RKO (cell line): ENCODE data around the gene RGP1.

Experiments used
- DNase-seq: peaks from one replicate; pipeline ENCODE4 v3.0.0-alpha.2; 2016; ENCODE audit warnings: low spot score

The RGP1 gene

DNA sequence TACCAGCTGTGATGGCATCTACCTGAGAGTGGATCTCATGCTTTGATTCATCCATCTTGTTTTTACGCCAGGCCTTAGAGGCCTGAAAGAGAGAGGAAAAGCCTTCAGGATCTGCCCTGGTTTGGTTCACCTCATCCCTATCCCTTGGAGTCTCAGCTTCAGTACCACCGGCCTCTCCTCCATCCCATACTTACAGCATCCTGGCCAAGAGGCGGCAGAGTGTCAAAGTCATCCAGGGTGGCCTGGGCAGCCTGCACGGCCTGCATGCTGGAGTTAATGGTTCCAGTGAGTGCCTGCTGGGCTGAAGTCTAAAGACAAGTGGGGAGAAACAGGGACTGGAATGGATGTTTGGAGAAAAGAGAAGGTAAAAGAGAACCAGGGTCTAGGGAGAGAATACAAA lies 29.5 kb upstream of the RGP1 start:
- no peak for DNase-seq

DNA sequence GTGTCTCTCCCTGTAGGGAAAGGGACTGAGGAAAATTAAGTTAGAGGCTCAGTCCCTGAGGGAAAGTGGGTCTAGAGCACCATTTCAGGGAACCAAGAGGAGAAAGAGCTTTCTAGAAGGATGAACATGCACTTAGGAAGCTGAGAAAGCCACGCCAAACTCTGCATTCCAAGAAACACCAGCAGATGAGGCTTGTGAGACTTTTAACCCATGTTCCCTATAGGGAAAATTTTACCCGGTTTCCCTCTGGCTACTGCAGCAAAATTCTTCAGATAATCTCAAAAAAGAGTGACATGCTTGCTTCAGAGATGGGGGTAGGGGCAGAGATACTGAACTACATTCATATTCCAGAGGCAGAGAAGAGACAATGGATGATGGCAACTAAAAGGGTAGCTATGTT lies 25.7 kb upstream of the RGP1 start:
- DNase-seq, result no peak

DNA sequence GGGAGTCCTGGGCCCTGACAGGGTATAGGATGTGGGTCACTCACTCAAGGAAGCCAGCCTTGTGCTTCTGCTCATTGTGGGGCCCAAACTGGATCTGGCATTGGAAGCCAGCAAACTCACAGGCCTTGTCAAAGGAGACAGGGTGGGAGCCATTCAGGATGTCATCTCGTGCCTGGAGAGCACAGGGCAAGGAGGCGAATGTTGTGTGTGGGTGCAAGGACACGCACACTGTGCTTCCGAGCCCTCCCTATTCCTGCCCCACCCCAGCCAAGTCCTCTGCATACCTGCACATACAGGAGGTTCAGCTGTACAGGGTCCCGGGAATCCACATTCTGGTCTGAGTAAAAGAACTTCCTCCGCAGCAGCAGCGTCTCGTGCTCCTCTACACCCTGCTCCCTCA lies 25.2 kb upstream of the RGP1 start:
- no peak for DNase-seq

DNA sequence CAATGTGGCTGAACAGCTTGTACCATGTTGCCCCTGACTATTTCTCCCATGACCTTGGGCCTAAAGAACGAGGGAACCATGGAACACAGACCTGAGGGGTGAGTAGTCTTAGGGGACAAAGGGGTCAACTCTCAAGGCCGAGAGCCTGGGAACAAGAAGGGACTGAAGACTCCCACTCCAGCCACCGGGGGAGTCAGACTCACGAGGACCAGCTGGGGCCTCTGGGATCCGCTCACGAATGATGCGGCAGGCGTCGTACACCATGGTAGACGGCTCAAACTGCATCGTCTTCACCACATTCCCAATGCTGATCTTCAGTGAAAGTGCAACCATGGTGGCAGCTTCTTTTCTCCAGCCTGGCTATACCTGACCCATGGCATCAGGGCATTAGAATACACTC lies 23.7 kb upstream of the RGP1 start:
- DNase-seq, result no peak

DNA sequence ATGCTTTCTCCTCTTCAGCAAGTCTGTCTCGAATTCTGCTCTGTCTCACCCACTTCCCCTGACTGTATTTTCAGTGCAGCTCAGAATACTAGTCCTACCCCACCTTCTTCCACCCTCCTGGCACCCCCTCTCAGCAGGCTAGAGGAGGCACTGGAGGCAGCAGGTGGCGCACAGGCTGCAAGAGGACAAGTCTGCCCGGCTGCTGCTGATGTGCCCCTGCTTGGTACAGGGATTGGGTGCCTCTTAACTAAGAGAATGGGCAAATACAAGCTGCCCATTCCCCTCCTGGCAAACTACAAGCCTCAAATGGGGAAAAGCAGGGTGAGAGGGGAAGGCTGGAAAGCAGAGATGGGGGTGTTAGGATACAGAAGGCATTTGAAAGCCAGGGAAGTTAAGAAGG lies 22.2 kb upstream of the RGP1 start:
- DNase-seq, result no peak

DNA sequence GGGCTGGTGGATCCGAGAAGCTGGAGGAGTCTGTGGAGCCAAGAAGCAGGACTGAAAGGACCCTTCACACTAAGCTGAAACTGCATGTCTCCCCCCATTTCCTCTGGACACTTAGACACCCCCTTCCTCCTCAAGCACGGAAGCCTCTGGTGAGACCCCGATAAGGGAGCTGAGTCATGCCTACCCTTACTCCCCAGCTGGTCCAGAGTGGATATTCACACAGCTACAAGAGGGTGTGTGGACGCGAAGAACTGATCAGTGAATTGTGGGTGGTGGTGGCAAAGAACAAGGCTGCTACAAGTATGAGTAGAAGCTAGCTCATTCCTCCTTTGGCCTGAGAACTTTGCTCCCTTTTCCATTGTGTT lies 21.4 kb upstream of the RGP1 start:
- DNase-seq, result no peak

DNA sequence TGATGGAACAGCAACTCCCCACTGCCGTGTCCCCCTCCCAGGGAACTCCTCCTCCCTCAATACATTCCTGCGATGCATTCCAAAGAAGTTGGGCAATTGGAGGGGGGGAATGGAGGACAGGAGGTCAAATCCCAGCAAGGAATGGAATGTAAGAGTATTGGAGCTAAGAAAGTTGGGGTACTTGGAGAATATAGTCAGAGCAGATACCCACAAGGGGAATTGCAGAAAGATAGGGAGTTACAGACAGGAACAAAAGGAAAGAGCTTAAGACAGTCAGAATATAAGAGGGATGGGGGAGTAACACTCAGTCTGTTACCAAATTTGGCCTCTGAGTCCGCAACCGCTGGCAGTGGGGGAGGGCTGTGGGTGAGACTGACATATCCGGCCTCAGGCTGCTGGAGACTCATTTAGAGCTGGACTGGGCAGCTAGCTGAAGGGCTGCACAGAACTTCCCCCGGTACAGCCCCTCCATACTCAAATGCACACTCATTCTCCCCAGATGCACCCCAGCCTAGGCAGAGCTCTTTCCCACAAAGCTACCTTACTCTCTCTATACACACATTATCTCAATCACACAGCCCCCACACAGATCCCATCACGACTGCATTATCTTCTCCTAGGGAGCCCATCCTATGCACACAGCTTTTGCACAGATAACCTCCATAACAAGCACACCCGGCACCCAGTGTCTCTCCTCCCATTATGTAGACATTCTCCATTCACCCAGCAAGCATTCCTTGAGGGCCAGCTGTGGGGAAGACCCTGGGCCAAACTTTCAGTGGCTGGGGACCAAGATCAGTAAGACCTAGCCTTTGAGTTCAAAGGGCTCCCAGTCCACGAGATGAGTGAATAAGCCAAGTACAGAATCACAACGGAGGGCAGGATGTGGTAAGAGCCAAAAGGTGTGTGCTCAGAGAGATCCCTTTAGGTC lies 20.8 kb upstream of the RGP1 start:
- DNase-seq, result peak; percentile 76

DNA sequence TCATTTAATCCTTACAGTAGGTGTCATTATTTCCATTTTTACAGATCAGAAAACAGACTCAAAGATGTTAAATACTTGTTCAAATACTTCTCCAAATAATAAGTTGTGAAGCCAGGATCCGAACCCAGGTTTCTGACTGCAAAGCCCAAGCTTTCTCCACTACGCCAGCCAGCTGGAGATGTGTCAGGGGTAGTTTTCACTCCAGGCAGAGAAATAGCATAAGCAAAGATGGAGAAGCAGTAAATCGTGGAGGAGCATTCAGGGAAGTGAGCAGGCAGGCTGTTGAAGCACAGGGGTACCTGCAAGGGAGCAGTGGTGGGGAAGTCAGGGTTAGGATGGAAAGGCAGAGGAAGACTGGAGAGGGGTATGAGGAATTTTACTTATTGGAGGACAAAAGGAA lies 20.0 kb upstream of the RGP1 start:
- DNase-seq, result no peak

DNA sequence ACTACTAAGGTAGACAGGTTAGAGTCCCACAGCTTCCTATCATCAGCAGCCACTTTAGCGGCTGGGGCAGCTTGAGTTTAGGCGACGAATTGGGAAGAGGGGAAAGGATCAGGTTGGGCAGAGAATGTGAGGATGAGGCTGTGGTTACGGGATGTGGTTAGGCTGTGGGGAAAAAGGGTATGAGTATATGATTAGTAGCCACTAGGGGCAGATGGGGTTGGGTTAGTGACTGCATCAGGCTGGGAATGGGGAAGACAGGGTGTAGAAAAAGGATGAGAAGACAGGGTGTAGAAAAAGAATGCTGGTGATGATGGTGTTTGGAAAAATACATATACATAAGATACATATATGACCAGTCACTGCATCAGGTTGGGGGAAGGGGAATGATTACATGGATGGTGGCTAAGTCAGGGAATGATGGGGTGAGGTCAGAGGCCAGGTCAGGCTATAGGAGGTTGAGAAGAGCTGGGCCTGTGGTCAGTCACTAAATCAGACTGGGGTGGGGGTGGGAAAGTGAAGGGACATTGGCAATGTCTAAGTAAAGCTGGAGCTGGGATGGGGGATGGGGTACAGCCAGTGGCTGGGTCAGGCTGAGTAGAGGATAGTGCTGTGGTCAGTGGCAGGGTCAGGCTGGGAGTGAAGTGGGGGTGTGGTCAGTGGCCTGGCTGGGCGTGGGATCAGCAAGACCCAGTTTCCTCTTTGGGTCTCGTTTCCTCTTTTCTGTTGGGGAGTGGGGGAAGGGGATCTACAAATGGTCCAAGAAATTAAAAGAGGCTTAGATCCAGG lies 19.2 kb upstream of the RGP1 start:
- peak; percentile 87 for DNase-seq

DNA sequence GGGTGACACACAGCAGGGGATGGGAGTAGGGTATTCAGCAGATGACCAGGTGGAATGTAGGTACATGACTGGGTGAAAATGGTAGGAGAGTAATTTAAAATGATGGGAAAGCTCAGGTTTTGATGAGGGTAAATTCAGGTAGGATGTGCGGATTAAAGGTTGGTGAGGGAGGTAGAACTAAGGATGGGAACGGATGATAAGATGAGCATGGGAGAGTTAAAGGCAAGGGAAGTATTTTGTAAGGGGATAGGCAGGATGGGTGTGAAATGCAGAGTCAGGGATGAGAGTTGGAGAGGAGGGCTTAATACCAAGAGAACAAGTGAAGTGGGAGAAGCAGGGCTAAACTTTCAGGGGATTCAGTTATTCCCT lies 18.6 kb upstream of the RGP1 start:
- no peak for DNase-seq

DNA sequence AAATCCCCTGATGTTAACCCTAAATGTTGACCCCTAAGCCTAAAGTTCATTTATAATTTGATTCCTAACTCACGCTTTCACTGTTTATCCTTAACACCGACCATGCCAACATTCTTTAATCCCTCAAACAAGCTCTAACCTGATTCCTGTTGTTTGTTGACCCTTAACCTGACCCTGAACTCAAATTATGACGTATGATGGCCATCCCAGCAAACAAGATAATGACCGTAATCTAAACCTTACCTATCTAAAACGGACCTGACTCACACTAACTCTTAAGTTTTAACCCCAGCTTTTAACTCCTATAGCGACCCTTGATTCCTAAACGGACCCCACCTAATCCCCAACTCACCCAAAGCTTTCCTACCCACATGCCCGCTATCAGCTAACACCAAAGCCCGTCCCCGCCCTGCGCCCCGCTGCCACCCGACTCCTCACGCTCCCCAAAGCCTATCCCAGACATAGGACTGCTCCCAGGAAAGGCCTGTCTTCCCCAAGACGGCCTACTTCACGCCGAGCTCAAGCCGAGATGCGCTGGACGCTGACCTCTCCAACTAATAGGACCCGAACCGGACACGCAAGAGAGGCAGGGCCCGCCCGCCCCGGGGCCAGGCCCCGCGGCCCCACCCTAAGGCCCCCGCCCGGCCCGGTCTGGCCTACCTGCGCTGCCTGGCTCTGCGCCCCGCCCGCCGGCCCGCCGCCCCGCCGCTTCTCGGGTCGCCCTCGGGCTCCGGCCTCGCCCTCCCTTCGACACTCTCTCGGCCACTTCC lies 17.5 kb upstream of the RGP1 start:
- DNase-seq, result no peak

DNA sequence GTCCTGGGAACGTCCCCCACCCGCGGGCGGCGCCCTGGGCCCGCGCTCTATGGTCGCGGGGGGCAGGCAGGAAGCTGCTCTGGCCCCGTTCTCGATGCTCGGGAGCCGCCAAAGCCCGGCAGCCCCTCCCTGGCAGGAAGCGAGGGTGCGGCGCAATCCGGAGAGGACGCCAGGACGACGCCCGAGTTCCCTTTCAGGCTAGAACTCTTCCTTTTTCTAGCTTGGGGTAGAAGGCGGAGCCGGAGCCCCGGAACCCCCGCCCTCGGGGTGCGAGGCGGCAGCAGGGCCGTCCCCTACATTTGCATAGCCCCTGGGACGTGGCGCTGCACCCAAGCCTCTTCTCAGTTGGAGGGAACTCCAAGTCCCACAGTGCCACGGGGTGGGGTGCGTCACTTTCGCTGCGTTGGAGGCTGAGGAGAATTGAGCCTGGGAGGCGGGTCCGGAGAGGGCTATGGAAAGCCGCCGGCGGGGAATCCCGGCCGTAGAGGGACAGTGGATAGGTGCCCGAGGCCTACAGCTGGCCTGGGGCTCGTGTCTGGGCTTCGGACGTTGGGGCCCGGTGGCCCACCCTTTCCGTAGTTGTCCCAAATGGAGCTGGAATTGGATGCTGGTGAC lies 16.8 kb upstream of the RGP1 start, which contains the start of the genes CREB3 and TLN1:
Gene CREB3 (plus strand): TSS at position 482 of the 615 bp plus-strand sequence. CDS start 107 bp downstream, at position 589.
Gene TLN1 (minus strand): TSS at position 11 of the 615 bp plus-strand sequence. CDS start 6,501 bp downstream, outside the sequence.
- peak; percentile 98 for DNase-seq

DNA sequence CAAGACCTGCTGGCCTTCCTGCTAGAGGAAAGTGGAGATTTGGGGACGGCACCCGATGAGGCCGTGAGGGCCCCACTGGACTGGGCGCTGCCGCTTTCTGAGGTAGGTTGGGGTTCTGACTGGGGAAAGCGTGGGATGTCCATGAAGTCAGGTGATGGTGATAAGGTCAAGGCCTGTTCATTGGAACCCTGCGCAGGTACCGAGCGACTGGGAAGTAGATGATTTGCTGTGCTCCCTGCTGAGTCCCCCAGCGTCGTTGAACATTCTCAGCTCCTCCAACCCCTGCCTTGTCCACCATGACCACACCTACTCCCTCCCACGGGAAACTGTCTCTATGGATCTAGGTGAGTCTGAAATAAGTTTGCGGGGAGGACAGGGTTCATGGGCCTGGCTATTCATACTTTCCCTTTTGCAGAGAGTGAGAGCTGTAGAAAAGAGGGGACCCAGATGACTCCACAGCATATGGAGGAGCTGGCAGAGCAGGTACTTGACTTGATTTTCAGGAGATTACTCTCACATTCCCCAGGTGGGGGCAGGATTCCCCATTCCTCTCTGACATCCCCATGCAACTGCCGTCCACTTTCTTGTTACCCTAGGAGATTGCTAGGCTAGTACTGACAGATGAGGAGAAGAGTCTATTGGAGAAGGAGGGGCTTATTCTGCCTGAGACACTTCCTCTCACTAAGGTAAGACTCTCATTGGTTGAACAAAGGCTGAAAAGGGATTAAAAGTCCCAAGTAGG lies 16.1 kb upstream of the RGP1 start:
- peak; percentile 80 for DNase-seq

DNA sequence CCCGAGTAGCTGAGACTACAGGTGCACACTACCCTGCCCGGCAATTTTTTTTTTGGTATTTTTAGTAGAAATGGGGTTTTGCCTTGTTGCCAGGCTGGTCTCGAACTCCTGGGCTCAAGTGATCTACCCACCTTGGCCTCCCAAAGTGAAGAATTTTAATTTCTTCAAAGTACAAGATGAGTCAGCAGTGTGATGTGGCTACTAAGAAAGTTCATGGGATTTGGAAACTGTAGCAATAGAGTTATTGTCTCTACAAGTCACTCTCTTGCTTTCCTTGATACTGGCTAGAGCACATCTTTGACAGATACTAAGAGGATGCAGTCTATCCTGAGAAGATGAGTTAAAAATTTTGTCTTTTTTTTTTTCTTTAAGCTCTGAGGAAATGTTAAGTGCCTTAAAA lies 15.0 kb upstream of the RGP1 start:
- DNase-seq, result no peak

DNA sequence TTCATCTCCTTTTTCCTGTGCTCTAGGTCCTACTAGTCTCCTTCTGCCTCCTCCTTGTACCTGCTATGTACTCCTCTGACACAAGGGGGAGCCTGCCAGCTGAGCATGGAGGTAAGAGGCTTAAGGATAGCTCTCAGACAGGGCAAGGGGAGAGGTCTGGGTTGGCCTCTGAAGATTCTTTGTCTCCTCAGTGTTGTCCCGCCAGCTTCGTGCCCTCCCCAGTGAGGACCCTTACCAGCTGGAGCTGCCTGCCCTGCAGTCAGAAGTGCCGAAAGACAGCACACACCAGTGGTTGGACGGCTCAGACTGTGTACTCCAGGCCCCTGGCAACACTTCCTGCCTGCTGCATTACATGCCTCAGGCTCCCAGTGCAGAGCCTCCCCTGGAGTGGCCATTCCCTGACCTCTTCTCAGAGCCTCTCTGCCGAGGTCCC lies 12.9 kb upstream of the RGP1 start:
- DNase-seq, result peak; percentile 85

DNA sequence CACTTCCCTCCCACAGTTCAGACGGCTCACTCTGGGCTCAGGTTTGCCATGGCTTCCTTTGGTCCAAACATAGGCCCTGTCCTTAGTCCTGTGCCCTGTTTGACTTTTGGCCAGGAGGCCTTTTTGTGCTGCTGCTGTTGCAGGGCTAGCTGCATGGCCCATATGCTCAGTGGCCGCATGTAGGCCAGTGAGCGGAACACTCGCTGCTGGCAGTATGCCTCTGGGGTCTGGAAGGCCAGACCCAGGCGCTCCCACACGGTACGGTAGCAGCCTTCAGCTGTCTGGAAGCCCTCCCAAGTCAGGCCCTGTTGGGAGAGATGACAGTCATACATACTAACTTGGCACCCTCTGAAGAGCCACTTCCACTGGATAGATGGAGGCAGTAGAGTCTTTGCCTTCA lies 11.9 kb upstream of the RGP1 start:
- DNase-seq, result no peak

DNA sequence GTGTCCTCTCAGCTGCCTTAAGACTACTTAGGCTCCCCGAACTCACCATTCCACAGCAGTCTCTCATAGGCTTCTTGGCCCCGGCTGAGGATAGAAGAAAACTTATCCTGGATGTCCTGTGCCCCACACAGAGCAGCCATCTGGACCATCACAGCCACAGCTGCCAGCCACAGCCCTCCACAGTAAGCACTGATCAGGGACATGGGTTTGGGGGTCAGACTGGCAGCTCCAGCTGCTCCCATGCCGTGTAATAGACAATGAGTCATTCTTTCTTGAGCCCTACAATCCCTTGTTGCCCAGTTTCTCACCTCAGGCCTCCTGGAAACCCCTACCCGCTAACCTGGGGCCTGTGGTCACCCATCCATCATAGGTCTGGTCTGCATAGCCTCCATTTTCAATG lies 10.9 kb upstream of the RGP1 start:
- no peak for DNase-seq

DNA sequence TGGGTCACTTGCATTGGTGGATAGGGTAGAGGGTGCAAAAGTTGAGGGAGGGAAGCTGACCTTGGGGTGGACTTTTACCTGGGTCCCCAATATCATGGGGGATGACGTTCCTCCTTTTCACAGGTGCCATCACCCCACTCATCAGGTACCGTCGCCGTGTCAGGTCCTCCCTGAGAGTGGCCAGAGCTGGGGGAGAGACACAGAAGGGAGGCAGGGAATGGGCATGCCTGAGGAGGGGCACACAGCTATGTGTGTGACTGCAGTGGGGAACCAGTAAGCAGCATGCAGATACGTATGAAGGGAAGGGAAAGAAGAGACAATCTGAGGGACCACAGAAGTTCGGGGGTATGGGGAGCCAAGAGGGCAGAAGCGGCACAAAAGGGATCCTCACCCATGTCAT lies 10.2 kb upstream of the RGP1 start:
- no peak for DNase-seq

DNA sequence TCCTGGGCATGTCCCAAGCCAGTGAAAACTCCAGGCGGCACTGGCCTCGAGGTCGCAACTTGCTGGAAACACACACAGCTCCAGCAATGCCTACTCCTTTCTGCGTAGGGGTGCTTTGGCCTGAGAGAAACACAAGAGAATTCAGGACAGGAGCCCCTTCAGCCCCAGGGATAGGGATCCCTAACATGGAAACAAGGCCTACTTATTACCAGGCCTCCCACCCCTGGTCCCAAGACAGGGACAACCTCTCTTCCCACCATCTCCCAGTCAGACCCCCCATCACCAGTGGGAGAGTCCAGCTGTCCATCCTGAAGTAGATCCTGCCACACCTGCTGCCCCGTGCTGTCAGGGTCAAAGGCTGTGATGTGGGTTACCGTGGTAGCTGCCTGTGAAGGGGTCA lies 8.8 kb upstream of the RGP1 start:
- DNase-seq, result no peak

DNA sequence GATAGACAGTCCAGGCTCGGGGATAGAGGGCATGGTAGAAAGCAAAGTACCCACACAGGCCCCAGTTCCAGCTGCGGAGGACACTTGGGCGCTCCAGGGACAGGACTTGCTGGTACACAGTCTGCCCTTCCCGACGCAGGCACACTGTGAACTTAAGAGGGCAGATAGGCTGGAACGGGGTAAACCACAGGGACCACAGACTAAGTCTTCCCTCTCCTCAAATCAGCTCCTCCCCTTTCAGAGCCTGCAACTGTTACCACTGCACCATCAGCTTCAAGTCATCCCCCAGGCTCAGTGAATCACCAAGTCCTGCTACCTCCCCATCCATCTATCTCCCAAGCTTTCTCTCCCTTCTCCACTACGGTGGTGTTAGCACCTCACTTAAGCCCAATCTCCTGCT lies 7.3 kb upstream of the RGP1 start:
- no peak for DNase-seq

DNA sequence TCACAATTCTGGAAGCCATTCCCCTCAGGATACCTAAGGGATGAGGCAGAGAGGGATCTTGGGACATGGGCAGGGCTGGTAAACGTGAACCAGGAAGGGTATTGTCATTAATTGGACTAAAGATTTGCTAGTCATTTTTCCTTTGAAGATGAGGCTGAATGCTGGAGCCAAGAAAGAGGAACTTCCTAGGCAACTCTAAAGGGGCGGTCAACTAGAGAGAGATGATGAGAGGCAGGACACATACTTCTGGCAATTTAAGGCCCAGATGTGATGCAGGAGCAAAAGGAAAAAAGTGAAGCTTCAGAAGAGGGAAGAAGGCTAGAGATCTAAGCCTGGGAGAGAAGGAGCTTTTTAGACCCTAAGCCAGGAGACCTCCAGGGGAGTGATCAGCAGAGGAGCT lies 5.6 kb upstream of the RGP1 start:
- DNase-seq, result no peak
